ENCODE data around the gene KRT86. TPM values are rescaled to one million over a fixed set of nuclear protein-coding genes. Genes with fewer than 3 reads are reported as not detected.
"Not testable (repeated sequence)": the region's sequence is repeated elsewhere in the genome, so short reads cannot be mapped to it uniquely, and the experiment has no call there.

KRT86 gene
- total and polyA plus RNA-seq, 4 donors = 0.10 to 0.73 (median 0.38) TPM

- not testable (repeated sequence) for H3K27me3 ChIP-seq (ENCODE audit: control insufficient read depth, insufficient read depth, low read length); H3K36me3 ChIP-seq (ENCODE audit: control insufficient read depth, insufficient read depth, low read length); H3K27ac ChIP-seq (ENCODE audit: low read depth, low read length); H3K4me1 ChIP-seq (ENCODE audit: control insufficient read depth, insufficient read depth, low read length); DNase-seq (ENCODE audit: low read depth in 4 of 6, low spot score in 6 of 6); H3K4me3 ChIP-seq (ENCODE audit: low read depth, low read length); H3K9me3 ChIP-seq (ENCODE audit: control insufficient read depth, insufficient read depth, low read length)
- no CpG with 5 or more reads among the region's 5 CpGs for WGBS (ENCODE audit: insufficient coverage)
Measured at GRCh38 chr12:52302242-52302914, 27.9 kb downstream of the KRT86 start.

- H3K4me1 ChIP-seq (ENCODE audit: control insufficient read depth, insufficient read depth, low read length) = peaks cover 14% of the 10 kb centered on the region
- H3K27ac ChIP-seq (ENCODE audit: low read depth, low read length); H3K36me3 ChIP-seq (ENCODE audit: control insufficient read depth, insufficient read depth, low read length); H3K4me3 ChIP-seq (ENCODE audit: low read depth, low read length); H3K9me3 ChIP-seq (ENCODE audit: control insufficient read depth, insufficient read depth, low read length); DNase-seq (ENCODE audit: low read depth in 4 of 6, low spot score in 6 of 6): not testable (repeated sequence)
- peaks cover 12% of the 10 kb centered on the region for H3K27me3 ChIP-seq (ENCODE audit: control insufficient read depth, insufficient read depth, low read length)
- 84% methylated on average over 7 of the region's 15 CpGs for WGBS (ENCODE audit: insufficient coverage)
Measured at GRCh38 chr12:52304941-52305411, 30.5 kb downstream of the KRT86 start.

DNA sequence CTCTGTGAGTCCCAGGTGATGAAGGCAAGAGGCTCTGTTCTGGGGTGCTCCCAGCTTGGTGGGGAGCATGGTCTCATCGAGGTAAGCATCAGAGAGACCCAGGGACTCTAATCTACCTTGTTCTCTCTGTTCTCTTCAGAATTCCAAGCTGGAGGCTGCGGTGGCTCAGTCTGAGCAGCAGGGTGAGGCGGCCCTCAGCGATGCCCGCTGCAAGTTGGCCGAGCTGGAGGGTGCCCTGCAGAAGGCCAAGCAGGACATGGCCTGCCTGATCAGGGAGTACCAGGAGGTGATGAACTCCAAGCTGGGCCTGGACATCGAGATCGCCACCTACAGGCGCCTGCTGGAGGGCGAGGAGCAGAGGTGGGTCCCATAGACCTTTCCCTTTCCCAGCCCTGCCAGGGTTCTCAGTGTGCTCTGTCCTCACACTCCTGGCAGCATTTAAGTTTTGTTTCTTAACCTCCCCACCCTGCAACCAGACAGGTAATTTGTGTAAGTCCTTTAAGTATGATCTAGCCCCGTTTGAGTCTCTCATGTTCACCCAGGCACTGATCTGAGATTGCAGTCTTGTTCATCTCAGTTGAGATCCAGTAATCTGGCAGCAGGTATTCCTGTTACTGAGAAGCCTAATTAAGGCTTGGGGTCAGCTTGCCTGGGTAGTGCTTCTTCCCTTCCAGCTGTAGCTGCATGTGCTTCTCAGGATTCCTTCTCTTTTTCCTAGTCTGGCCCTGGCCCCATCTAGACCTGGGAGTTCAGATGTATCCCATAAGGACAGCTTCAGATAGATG is 31.7 kb downstream of the KRT86 start:
- no peak overlapping the region for H3K4me3 ChIP-seq (ENCODE audit: low read depth, low read length)
- no peaks in the 10 kb centered on the region for H3K9me3 ChIP-seq (ENCODE audit: control insufficient read depth, insufficient read depth, low read length)
- H3K36me3 ChIP-seq (ENCODE audit: control insufficient read depth, insufficient read depth, low read length) = no peaks in the 10 kb centered on the region
- WGBS (ENCODE audit: insufficient coverage) = 61% methylated on average over 10 of the region's 11 CpGs
- no peak overlapping the region for H3K27ac ChIP-seq (ENCODE audit: low read depth, low read length)
- DNase-seq (ENCODE audit: low read depth in 4 of 6, low spot score in 6 of 6) = no peak
- H3K4me1 ChIP-seq (ENCODE audit: control insufficient read depth, insufficient read depth, low read length) = peaks cover 14% of the 10 kb centered on the region
- H3K27me3 ChIP-seq (ENCODE audit: control insufficient read depth, insufficient read depth, low read length) = peaks cover 12% of the 10 kb centered on the region

GRCh38 chr12:52306731-52307130 is 32.3 kb downstream of the KRT86 start:
- WGBS (ENCODE audit: insufficient coverage) = 87% methylated on average over 2 of the region's 2 CpGs
- H3K4me3 ChIP-seq (ENCODE audit: low read depth, low read length) = no peak overlapping the region
- H3K27me3 ChIP-seq (ENCODE audit: control insufficient read depth, insufficient read depth, low read length) = peaks cover 12% of the 10 kb centered on the region
- H3K27ac ChIP-seq (ENCODE audit: low read depth, low read length) = no peak overlapping the region
- no peaks in the 10 kb centered on the region for H3K9me3 ChIP-seq (ENCODE audit: control insufficient read depth, insufficient read depth, low read length)
- no peak for DNase-seq (ENCODE audit: low read depth in 4 of 6, low spot score in 6 of 6)
- H3K4me1 ChIP-seq (ENCODE audit: control insufficient read depth, insufficient read depth, low read length) = peaks cover 14% of the 10 kb centered on the region
- no peaks in the 10 kb centered on the region for H3K36me3 ChIP-seq (ENCODE audit: control insufficient read depth, insufficient read depth, low read length)

DNA sequence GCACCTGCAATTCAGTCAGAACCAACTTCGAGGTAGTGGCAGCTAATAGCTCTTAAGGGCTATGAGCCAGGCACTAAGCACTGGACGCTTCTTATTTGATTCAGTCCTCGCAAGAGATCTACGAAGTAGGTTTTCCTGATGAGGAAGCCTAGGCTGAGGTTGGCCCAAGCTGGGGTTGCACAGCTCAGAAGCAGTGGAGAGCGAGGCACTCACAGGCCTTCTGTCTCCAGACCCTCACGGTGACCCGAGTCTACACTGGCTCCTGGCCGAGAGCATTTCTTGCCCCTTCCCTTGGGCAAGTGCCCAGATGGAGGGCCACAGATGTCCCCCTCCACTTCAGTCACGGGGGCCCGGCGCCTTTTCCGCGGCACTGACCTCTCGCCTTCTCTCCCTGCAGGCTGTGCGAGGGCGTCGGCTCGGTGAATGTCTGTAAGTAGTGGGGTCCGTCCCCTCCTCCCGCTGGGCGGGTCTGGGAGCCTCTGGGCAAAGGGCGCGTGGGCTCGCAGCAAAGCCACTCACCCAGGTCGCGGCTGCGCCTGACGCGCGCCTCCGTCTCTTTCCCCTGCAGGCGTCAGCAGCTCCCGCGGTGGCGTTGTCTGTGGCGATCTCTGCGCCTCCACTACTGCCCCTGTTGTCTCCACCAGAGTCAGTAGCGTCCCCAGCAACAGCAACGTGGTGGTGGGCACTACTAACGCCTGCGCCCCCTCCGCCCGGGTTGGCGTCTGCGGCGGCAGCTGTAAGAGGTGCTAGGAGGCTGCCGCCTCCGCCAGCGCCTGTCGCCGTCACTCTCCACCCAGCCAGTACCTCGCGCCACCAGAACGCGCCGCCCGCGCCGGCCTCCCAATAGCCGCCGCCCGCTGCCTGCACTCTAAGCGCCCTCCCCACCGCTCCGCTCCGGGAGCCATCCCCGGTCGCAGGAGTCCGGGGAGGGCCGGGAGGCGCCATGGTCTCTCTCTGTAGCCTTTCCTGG is 33.7 kb downstream of the KRT86 start:
- peaks cover 12% of the 10 kb centered on the region for H3K27me3 ChIP-seq (ENCODE audit: control insufficient read depth, insufficient read depth, low read length)
- H3K9me3 ChIP-seq (ENCODE audit: control insufficient read depth, insufficient read depth, low read length) = no peaks in the 10 kb centered on the region
- H3K27ac ChIP-seq (ENCODE audit: low read depth, low read length) = no peak overlapping the region
- H3K36me3 ChIP-seq (ENCODE audit: control insufficient read depth, insufficient read depth, low read length) = no peaks in the 10 kb centered on the region
- peaks cover 14% of the 10 kb centered on the region for H3K4me1 ChIP-seq (ENCODE audit: control insufficient read depth, insufficient read depth, low read length)
- 6% methylated on average over 69 of the region's 71 CpGs for WGBS (ENCODE audit: insufficient coverage)
- peak overlapping the region; percentile 43 for H3K4me3 ChIP-seq (ENCODE audit: low read depth, low read length)
- peak; percentile 15 to 89 (median 44) for DNase-seq (ENCODE audit: low read depth in 4 of 6, low spot score in 6 of 6)

GRCh38 chr12:52308806-52309425 is 34.5 kb downstream of the KRT86 start:
- Histone ChIP-seq H3K36me3 (ENCODE audit: control insufficient read depth, insufficient read depth, low read length) (no peaks in the 10 kb centered on the region), H3K27me3 (ENCODE audit: control insufficient read depth, insufficient read depth, low read length) (peaks cover 12% of the 10 kb centered on the region), H3K9me3 (ENCODE audit: control insufficient read depth, insufficient read depth, low read length) (no peaks in the 10 kb centered on the region), H3K4me1 (ENCODE audit: control insufficient read depth, insufficient read depth, low read length) (peaks cover 14% of the 10 kb centered on the region), H3K4me3 (ENCODE audit: low read depth, low read length) (peak overlapping the region; percentile 43), H3K27ac (ENCODE audit: low read depth, low read length) (no peak overlapping the region)
- WGBS (ENCODE audit: insufficient coverage) = 32% methylated on average over 10 of the region's 15 CpGs
- DNase-seq (ENCODE audit: low read depth in 4 of 6, low spot score in 6 of 6) = peak in 2 of 6 donors; percentile 0 to 8

DNA sequence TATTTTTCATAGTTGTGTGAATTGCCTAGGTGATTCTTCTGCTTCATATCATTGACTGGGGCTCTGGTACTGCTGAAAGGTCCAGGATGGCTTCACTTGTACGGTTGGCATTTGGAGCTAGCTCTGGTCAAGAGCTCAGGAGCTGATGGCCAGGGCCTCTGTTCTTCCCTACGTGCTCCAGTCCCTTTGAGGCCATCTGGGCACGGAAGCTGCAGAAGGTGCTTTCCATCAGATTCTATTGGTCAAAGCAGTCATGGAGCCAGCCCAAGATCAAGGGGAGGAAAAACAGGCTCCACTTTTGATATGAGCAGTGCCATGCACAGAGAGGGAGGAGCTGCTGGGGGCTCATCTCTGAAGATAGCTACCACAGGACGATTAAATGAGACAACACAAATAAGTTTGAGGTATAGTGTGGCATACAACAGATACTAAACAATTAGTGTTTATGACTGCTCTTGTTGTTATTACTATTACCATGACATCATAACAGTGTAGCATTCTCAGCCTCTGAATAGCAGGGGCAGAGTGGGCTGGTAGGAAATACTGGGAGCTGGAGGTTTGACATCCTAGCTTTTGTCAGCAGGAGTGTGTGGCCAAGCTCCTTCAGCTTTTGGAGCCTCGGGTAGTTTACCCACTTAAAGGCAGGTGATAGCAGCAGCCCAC is 36.3 kb downstream of the KRT86 start:
- Histone ChIP-seq H3K27ac (ENCODE audit: low read depth, low read length) (no peak overlapping the region), H3K9me3 (ENCODE audit: control insufficient read depth, insufficient read depth, low read length) (no peaks in the 10 kb centered on the region), H3K27me3 (ENCODE audit: control insufficient read depth, insufficient read depth, low read length) (peaks cover 12% of the 10 kb centered on the region), H3K4me1 (ENCODE audit: control insufficient read depth, insufficient read depth, low read length) (peaks cover 14% of the 10 kb centered on the region), H3K36me3 (ENCODE audit: control insufficient read depth, insufficient read depth, low read length) (no peaks in the 10 kb centered on the region), H3K4me3 (ENCODE audit: low read depth, low read length) (no peak overlapping the region)
- DNase-seq (ENCODE audit: low read depth in 4 of 6, low spot score in 6 of 6) = no peak
- 85% methylated on average over 4 of the region's 5 CpGs for WGBS (ENCODE audit: insufficient coverage)

- Histone ChIP-seq H3K4me3 (ENCODE audit: low read depth, low read length) (no peak overlapping the region), H3K27ac (ENCODE audit: low read depth, low read length) (no peak overlapping the region), H3K9me3 (ENCODE audit: control insufficient read depth, insufficient read depth, low read length) (no peaks in the 10 kb centered on the region), H3K4me1 (ENCODE audit: control insufficient read depth, insufficient read depth, low read length) (peaks cover 14% of the 10 kb centered on the region), H3K27me3 (ENCODE audit: control insufficient read depth, insufficient read depth, low read length) (peaks cover 12% of the 10 kb centered on the region), H3K36me3 (ENCODE audit: control insufficient read depth, insufficient read depth, low read length) (no peaks in the 10 kb centered on the region)
- DNase-seq (ENCODE audit: low read depth in 4 of 6, low spot score in 6 of 6) = peak in 1 of 6 donors; percentile 28
- WGBS (ENCODE audit: insufficient coverage) = 83% methylated on average over 2 of the region's 3 CpGs
Measured at GRCh38 chr12:52311285-52311648, 36.8 kb downstream of the KRT86 start.
